Measurements from ENCODE around the gene LGR6. TPM values are rescaled to one million over a fixed set of nuclear protein-coding genes. Genes with fewer than 3 reads are reported as not detected.

LGR6 gene
- total RNA-seq, 2 donors from 2014 or later, result 76.6 to 99.0 TPM

DNA sequence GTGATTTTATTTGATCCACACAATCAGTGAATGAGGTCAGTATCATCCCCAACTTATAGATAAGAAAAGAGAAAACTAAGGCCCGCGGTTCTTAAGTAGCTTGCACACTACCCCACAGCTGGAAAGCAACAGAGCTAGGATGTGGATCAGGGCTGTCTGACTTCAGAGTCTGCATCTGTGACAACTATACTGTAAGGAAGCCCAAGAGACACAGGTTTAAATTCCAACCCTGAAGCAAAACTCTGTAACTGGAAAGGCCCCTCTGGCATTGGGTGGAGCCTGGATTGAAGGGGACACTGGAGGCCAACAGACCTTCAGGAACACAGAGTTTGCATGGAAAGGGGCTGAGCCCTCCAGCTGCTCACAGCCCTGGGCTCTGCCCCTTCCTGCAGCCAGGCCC, 40.2 kb downstream of the LGR6 start:
- no peak for TF ChIP-seq CTCF (IDR thresholded peaks at IDR 0.05)
- no peaks in the 10 kb centered on the region for H3K9me3 ChIP-seq
- H3K27ac ChIP-seq, result peak overlapping the region; percentile 93 to 96
- no peaks in the 10 kb centered on the region for H3K27me3 ChIP-seq (replicated peaks; ENCODE audit: insufficient read depth)
- H3K4me1 ChIP-seq (ENCODE audit: control insufficient read depth in 1 of 2, low read depth in 2 of 2), result peaks cover 24 to 44% of the 10 kb centered on the region in 2 donors
- peaks cover 31% of the 10 kb centered on the region for H3K36me3 ChIP-seq
- ATAC-seq (ENCODE audit: insufficient number of reproducible peaks, low FRiP score, low read depth) (no peak), DNase-seq (ENCODE audit: low spot score) (no peak)
- H3K4me3 ChIP-seq, result no peak overlapping the region

GRCh38 chr1:202234331-202235002, 40.9 kb downstream of the LGR6 start:
- H3K36me3 ChIP-seq, result peaks cover 24% of the 10 kb centered on the region
- no peaks in the 10 kb centered on the region for H3K9me3 ChIP-seq
- no peak for DNase-seq (ENCODE audit: low spot score)
- no peak for TF ChIP-seq CTCF (IDR thresholded peaks at IDR 0.05)
- peaks cover 24 to 47% of the 10 kb centered on the region in 2 donors for H3K4me1 ChIP-seq (ENCODE audit: control insufficient read depth in 1 of 2, low read depth in 2 of 2)
- H3K27ac ChIP-seq, result peak overlapping the region; percentile 93 to 96
- ATAC-seq (ENCODE audit: insufficient number of reproducible peaks, low FRiP score, low read depth), result no peak
- no peak overlapping the region for H3K4me3 ChIP-seq
- H3K27me3 ChIP-seq (replicated peaks; ENCODE audit: insufficient read depth), result no peaks in the 10 kb centered on the region

DNA sequence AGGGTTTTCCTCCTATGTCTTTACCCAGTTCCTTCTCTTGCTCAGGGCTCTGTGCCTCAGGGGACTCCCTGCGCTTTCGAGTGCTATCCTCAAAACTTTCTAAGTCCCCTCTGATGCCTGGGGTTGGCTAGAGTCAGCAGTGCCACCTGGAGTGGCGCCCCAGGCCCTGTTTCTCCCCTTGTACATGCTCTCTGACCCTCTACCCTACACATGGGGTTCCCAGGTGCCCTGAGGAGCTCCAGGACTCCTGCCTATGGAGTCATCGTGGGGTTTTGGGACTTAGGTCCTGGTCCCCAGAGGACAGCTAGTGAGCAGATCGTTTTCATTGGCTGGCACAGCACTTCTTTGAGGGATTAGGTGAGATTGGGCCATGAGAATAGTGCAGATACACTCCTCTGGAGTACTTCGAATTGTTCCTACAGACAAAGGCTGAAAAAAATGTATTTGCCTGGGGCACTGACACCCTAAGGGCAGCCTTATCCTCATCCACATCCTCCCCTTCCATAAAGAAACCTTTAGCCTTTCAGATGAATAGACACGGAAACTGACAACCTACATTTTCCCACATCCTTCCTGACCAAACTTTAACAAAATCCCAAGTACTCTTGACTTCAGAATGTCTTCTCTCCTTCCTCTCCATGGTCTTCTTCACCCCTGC, 41.5 kb downstream of the LGR6 start:
- Histone ChIP-seq H3K36me3 (peaks cover 19% of the 10 kb centered on the region), H3K27ac (peak overlapping the region; percentile 93 to 96), H3K4me3 (no peak overlapping the region), H3K4me1 (ENCODE audit: control insufficient read depth in 1 of 2, low read depth in 2 of 2) (peaks cover 24 to 50% of the 10 kb centered on the region in 2 donors), H3K27me3 (replicated peaks; ENCODE audit: insufficient read depth) (no peaks in the 10 kb centered on the region), H3K9me3 (no peaks in the 10 kb centered on the region)
- DNase-seq (ENCODE audit: low spot score) (no peak), ATAC-seq (ENCODE audit: insufficient number of reproducible peaks, low FRiP score, low read depth) (no peak)
- TF ChIP-seq CTCF (IDR thresholded peaks at IDR 0.05), result no peak

DNA sequence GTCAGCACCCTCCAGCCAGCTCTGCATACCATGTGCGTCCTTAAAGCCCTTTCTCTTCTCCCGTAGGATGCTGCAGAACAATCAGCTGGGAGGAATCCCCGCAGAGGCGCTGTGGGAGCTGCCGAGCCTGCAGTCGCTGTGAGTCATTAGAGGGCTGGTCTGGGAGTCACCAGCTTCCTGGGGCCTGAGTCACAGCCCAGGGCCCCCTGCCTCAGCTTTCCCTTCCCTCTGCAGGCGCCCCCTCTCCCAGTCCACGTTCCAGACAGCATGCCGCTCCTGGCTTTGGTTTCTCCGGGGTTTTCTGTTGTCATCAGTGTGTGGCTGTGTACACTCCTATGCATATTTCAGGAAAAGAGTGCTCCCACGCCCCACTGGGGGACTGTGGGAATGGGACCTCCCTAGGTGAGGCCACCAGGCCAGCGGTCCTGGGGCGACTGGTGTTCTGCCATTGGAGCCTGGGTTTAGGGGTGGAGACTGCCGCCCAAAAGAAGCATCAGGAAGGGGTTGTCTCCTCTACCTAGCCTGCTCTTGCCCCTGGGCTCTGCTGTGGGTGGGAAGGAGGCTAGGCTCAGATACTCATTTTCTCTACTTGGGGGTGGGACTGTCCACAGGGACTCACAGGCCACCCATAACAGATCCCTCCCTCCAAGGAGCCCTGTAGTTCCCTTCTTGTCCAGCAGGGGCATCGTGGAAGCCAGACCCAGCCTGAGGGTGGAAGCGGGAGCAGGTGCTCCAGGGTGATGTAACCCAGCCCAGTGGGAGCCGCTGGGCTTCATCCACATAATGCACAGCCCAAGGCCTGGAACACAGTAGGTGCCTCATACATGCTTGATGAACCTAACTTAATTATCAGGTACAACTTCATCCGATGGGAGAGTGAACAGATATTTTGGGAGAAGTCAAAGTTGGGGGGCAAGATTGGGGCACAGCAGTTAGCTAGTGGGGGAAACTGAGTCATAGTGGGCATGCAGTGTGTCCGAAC, 42.5 kb downstream of the LGR6 start:
- Histone ChIP-seq H3K27ac (peak overlapping the region; percentile 93 to 96), H3K4me1 (ENCODE audit: control insufficient read depth in 1 of 2, low read depth in 2 of 2) (peaks cover 26 to 61% of the 10 kb centered on the region in 2 donors), H3K27me3 (replicated peaks; ENCODE audit: insufficient read depth) (no peaks in the 10 kb centered on the region), H3K4me3 (peak overlapping the region; percentile 39), H3K36me3 (peaks cover 9% of the 10 kb centered on the region), H3K9me3 (no peaks in the 10 kb centered on the region)
- DNase-seq (ENCODE audit: low spot score) (peak; percentile 61), ATAC-seq (ENCODE audit: insufficient number of reproducible peaks, low FRiP score, low read depth) (peak; percentile 80)
- peak; percentile 95 for TF ChIP-seq CTCF (IDR thresholded peaks at IDR 0.05)

DNA sequence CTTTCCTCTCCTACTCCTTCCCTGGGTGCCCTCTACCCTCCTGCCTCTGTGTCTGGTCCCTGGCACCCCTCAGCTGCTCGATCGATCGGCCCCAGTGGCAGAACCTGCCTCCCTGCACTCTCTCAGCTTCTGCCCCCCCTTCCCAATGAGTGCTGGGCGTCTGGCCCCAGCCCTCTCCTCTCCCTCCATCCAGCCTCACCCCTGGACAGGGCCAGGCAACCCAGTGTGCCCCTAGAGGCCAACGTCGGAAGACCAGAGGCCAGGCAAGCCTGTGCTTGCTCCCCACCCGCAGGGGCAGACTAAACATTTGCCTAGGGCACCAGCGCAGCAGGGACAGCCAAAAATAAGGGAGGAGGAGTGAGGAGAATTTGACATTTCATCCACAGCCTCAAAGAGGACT, 43.5 kb downstream of the LGR6 start:
- no peak for DNase-seq (ENCODE audit: low spot score)

More for the DNA sequence above, 43.5 kb downstream of the LGR6 start:
- peaks cover 3% of the 10 kb centered on the region for H3K36me3 ChIP-seq
- H3K4me1 ChIP-seq (ENCODE audit: control insufficient read depth in 1 of 2, low read depth in 2 of 2), result peaks cover 32 to 70% of the 10 kb centered on the region in 2 donors
- no peak for ATAC-seq (ENCODE audit: insufficient number of reproducible peaks, low FRiP score, low read depth)
- H3K9me3 ChIP-seq, result no peaks in the 10 kb centered on the region
- TF ChIP-seq CTCF (IDR thresholded peaks at IDR 0.05), result peak; percentile 70
- no peak overlapping the region for H3K4me3 ChIP-seq
- H3K27ac ChIP-seq, result peak overlapping the region; percentile 93 to 96
- no peaks in the 10 kb centered on the region for H3K27me3 ChIP-seq (replicated peaks; ENCODE audit: insufficient read depth)

Data from thoracic aorta (tissue), 2 donors.